AG09319 (cell line): ENCODE data around the gene RMND5B.

Source experiments
- DNase-seq: peaks from one replicate; pipeline ENCODE4 v3.0.0-alpha.2; 2010; ENCODE audit warnings: low read depth; ENCODE audit errors: extremely low read depth
- TF ChIP-seq, protein P1 (sequence below): IDR thresholded peaks from 2 replicates; pipeline ENCODE4 v1.5.1; 2011; ENCODE audit warnings: low read depth, mild to moderate bottlenecking, inconsistent platforms, low read length, moderate library complexity

RMND5B gene

DNA sequence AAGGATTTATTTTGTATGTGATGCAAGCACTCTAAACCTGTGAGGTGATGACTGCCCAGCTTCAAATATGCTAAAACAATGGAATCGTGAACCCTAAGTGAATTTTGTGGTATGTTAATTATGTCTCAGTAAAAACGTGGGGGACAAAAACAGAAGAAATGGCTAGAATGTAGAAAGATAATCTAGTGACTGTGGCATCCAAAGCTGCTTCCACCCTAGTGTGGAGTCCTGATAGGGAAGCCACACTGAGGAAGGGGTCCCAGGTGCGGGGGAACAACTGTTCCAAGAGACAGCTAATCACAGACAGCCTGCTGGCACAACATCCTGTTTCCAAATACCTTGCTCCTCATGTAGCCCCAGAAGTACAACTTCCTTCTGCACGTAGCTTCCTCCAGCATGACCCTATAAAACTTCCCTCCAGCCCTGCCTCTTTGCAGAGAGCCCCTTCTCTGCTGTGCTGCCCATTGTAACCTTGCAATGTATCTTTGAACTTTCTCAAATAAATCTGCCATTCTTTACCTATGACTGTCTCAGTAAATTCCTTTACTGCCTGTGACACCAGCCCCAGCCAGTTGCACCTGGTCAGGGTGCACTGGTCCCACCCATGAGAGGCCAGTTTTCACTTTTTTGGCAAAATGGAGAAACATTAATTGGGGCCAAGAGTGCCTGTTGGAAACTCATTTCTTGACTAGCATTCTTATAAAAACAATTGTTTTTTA, 51.5 kb downstream of the RMND5B start:
- no peak for DNase-seq

DNA sequence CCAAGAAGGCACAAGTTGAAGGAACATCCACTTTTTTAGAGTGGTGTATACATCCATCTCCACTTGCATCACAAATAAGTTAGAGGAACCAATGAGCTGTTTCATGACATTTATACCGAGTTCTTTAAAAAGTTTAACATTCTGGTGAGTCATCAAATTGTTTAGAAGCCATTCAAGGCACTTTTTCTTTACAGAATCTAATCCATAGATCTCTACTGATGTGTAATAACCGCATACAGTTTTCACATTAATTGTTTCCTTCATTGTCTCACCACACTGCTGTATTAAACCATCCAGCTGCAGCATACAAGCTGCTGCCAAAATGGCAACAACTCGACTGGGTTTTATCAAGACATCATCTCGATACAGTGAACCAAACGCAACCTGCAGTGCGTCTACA, 55.6 kb downstream of the RMND5B start:
- TF ChIP-seq, protein P1, sequence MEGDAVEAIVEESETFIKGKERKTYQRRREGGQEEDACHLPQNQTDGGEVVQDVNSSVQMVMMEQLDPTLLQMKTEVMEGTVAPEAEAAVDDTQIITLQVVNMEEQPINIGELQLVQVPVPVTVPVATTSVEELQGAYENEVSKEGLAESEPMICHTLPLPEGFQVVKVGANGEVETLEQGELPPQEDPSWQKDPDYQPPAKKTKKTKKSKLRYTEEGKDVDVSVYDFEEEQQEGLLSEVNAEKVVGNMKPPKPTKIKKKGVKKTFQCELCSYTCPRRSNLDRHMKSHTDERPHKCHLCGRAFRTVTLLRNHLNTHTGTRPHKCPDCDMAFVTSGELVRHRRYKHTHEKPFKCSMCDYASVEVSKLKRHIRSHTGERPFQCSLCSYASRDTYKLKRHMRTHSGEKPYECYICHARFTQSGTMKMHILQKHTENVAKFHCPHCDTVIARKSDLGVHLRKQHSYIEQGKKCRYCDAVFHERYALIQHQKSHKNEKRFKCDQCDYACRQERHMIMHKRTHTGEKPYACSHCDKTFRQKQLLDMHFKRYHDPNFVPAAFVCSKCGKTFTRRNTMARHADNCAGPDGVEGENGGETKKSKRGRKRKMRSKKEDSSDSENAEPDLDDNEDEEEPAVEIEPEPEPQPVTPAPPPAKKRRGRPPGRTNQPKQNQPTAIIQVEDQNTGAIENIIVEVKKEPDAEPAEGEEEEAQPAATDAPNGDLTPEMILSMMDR, result no peak
- no peak for DNase-seq

More for the DNA sequence above, 51.5 kb downstream of the RMND5B start:
- TF ChIP-seq, protein P1, result no peak

DNA sequence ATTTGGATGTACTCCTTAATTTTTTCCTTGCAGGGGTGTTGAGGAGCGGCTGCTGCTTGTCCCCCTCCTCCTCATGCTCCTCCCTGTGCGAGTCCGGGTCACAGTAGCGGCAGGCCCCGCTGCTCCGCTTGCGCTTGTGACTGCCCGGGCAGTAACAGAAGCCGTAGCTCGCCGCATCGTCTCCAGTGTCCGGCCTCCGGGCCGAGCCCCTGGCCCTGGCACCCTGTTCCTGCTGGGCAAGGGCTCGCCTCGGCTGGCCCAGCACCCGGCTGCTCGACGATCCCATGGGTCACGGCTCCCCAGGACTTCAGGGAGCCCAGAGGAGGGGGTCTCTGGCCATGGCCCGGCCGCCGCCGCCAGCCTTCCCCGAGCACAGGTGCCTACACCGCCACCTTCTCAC, 56.2 kb downstream of the RMND5B start, which contains the start of gene GMCL2:
GMCL2 (minus strand) TSS at position 358 of the 400 bp plus-strand sequence; CDS start at position 286, 72 bp downstream.
- TF ChIP-seq, protein P1, result no peak
- no peak for DNase-seq

DNA sequence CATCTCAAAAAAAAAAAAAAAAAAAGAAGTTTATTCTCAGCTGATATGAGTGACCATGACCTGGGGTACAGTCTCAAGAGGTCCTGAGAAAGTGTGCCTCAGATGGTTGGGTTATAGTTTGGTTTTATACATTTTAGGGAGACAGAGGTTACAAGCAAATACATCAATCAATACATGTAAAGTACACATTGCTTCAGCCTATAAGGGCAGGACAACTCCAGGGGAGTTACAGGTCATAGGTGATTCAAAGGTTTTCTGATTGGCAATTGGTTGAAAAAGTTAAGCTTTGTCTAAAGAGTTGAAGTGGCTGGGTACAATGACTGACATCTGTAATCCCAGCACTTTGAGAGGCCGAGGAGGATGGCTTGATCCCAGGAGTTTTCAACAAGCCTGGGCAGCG, 58.6 kb downstream of the RMND5B start:
- TF ChIP-seq, protein P1, result no peak
- no peak for DNase-seq

DNA sequence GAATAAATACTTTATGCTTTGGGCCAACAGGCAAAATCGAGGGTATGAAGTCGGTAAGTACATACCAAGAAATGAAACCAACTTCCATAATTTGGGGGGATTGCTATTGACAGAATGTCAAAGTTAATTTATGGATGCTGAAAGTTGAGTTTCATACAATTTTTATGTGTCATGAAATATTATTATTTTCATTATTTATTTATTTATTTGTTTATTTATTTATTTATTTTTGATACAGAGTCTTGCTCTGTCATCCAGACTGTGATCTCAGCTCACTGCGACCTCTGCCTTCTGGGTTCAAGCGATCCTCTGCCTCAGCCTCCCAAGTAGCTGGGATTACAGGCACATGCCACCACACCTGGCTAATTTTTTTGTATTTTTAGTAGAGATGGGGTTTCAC, 60.8 kb downstream of the RMND5B start:
- TF ChIP-seq, protein P1, result no peak
- no peak for DNase-seq

DNA sequence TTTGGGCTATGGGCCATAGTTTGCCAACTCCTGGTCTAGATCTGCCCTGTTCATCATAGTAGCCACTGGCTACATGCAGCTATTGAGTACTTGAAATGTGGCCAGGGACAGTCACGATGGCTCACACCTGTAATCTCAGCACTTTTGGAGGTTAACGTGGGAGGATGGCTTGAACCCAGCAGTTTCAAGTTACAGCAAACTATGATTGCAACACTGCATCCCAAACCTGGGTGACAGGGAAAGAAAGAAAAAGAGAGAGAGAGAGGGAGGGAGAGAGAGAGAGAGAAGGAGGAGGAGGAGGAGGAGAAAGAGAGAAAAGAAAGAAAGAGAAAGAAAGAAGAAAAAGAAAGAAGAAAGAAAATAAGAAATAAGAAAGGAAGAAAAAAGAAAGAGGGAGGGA, 61.4 kb downstream of the RMND5B start:
- DNase-seq, result no peak
- TF ChIP-seq, protein P1, result no peak

DNA sequence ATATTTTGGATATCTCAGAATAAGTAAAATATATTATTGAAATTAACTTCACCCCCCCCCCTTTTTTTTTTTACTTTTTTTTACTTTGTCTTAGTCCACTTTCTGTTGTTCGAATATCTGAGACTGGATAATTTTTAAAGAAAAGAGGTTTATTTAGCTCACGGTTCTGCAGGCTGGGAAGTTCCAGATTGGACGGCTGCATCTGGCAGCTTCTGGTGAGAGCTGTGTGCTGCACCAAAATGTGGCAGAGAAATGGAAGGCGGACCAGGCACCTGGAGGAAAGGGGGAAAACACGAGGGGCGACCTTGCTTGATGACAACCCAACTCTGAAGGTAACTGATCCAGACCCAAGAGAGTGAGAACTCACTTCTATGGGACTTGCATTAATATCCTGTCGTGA, 62.0 kb downstream of the RMND5B start:
- TF ChIP-seq, protein P1, result no peak
- DNase-seq, result no peak
